Measurements from ENCODE around the gene CSTPP1.

Gene CSTPP1

DNA sequence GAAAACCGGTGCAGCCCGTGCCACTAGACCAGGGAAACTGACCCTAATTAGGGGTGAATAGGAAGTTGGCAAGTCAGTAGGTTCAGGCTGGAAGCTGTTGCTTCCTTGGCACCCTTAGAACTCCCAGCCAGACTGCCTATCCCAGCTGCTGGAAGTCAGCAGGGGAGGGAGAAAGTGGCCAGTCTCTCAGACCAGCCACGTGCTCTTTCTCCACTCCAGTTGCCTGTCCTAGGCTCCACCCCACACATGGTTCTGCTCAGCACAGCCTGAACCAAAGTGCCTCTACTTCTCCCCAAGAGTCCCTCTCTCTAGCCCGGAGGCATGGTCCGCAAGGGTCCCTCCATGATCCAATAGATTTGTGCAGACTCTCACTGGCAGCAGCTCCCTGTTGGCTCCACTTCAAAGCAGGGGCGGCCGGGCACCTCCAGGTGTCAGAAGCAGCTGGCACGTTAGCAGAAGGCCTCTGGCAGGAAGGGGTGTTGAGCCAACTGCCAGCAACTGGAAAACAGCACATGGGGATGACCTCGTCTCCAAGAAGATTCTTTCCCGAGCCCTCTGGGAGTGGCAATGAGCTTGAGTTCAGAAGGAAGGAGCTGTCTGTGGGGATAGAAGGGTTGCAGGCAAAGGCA, 212.5 kb downstream of the CSTPP1 start:
- H3K18ac ChIP-seq (ENCODE audit: low read length), result no peak overlapping the region
- peaks cover 5 to 7% of the 10 kb centered on the region in 2 donors for H3K4me1 ChIP-seq (ENCODE audit: control insufficient read depth in 2 of 2, insufficient read depth in 1 of 2, low read depth in 1 of 2, low read length in 2 of 2)
- no peak overlapping the region for H3K4me2 ChIP-seq (ENCODE audit: insufficient read depth, low read length, poor library complexity, severe bottlenecking)
- no peaks in the 10 kb centered on the region for H3K27me3 ChIP-seq (ENCODE audit: control insufficient read depth in 3 of 3, insufficient read depth in 3 of 3, low read depth in 1 of 3, low read length in 3 of 3)
- no peak for DNase-seq (ENCODE audit: low spot score)
- no peaks in the 10 kb centered on the region for H3K79me1 ChIP-seq (ENCODE audit: low read depth, low read length)
- no peak overlapping the region for H3K9ac ChIP-seq (ENCODE audit: low read depth, low read length, poor library complexity)
- no peak overlapping the region for H3K27ac ChIP-seq (replicated peaks; ENCODE audit: low read length)
- no peak overlapping the region for H2BK15ac ChIP-seq (ENCODE audit: low read length)
- H3K9me3 ChIP-seq (replicated peaks in 1 of 2; ENCODE audit: control insufficient read depth in 2 of 2, insufficient read depth in 1 of 2, low read depth in 1 of 2, low read length in 2 of 2), result no peaks in the 10 kb centered on the region
- peak overlapping the region; percentile 13 for H3K23ac ChIP-seq (ENCODE audit: low read depth, low read length, poor library complexity)
- H2BK120ac ChIP-seq (ENCODE audit: low read depth, low read length), result no peak overlapping the region
- no peak overlapping the region for H4K8ac ChIP-seq (ENCODE audit: low read depth, low read length)
- no peak overlapping the region for H3K4ac ChIP-seq (ENCODE audit: low read length)
- no CpG with 5 or more reads among the region's 10 CpGs for WGBS, 2 donors (ENCODE audit: extremely low coverage in 2 of 2, insufficient read length in 2 of 2, insufficient replicate concordance in 1 of 2)
- H4K91ac ChIP-seq (ENCODE audit: low read depth, low read length, poor library complexity), result no peak overlapping the region
- H2BK5ac ChIP-seq (ENCODE audit: low read length), result no peak overlapping the region
- H3K36me3 ChIP-seq (replicated peaks in 1 of 2; ENCODE audit: control insufficient read depth in 2 of 2, insufficient read depth in 2 of 2, low read length in 2 of 2), result peaks cover 5 to 6% of the 10 kb centered on the region in 2 donors
- H3K4me3 ChIP-seq (ENCODE audit: low read length in 2 of 2), result no peak overlapping the region
- H2AFZ ChIP-seq (ENCODE audit: low read length), result no peak overlapping the region
- no peak overlapping the region for H2AK5ac ChIP-seq (ENCODE audit: low read depth, low read length)
- no peak overlapping the region for H3K14ac ChIP-seq (ENCODE audit: low read length)
- no peak overlapping the region for H2BK12ac ChIP-seq (ENCODE audit: low read length)

- no peak for DNase-seq (ENCODE audit: low spot score)
- peaks cover 5 to 6% of the 10 kb centered on the region in 2 donors for H3K36me3 ChIP-seq (replicated peaks in 1 of 2; ENCODE audit: control insufficient read depth in 2 of 2, insufficient read depth in 2 of 2, low read length in 2 of 2)
- no peak overlapping the region for H2BK120ac ChIP-seq (ENCODE audit: low read depth, low read length)
- H2AFZ ChIP-seq (ENCODE audit: low read length), result no peak overlapping the region
- H3K9ac ChIP-seq (ENCODE audit: low read depth, low read length, poor library complexity), result no peak overlapping the region
- no peak overlapping the region for H3K14ac ChIP-seq (ENCODE audit: low read length)
- no peak overlapping the region for H4K8ac ChIP-seq (ENCODE audit: low read depth, low read length)
- H3K4me3 ChIP-seq (ENCODE audit: low read length in 2 of 2), result no peak overlapping the region
- H2BK12ac ChIP-seq (ENCODE audit: low read length), result no peak overlapping the region
- no peaks in the 10 kb centered on the region for H3K79me1 ChIP-seq (ENCODE audit: low read depth, low read length)
- H3K9me3 ChIP-seq (replicated peaks in 1 of 2; ENCODE audit: control insufficient read depth in 2 of 2, insufficient read depth in 1 of 2, low read depth in 1 of 2, low read length in 2 of 2), result no peaks in the 10 kb centered on the region
- no peak overlapping the region for H3K4me2 ChIP-seq (ENCODE audit: insufficient read depth, low read length, poor library complexity, severe bottlenecking)
- H3K27me3 ChIP-seq (ENCODE audit: control insufficient read depth in 3 of 3, insufficient read depth in 3 of 3, low read depth in 1 of 3, low read length in 3 of 3), result no peaks in the 10 kb centered on the region
- no peak overlapping the region for H3K18ac ChIP-seq (ENCODE audit: low read length)
- no peak overlapping the region for H2BK5ac ChIP-seq (ENCODE audit: low read length)
- peaks cover 5 to 7% of the 10 kb centered on the region in 2 donors for H3K4me1 ChIP-seq (ENCODE audit: control insufficient read depth in 2 of 2, insufficient read depth in 1 of 2, low read depth in 1 of 2, low read length in 2 of 2)
- no peak overlapping the region for H2BK15ac ChIP-seq (ENCODE audit: low read length)
- no peak overlapping the region for H3K23ac ChIP-seq (ENCODE audit: low read depth, low read length, poor library complexity)
- H2AK5ac ChIP-seq (ENCODE audit: low read depth, low read length), result no peak overlapping the region
- no CpG with 5 or more reads among the region's 2 CpGs for WGBS, 2 donors (ENCODE audit: extremely low coverage in 2 of 2, insufficient read length in 2 of 2, insufficient replicate concordance in 1 of 2)
- no peak overlapping the region for H3K27ac ChIP-seq (replicated peaks; ENCODE audit: low read length)
- H4K91ac ChIP-seq (ENCODE audit: low read depth, low read length, poor library complexity), result no peak overlapping the region
- H3K4ac ChIP-seq (ENCODE audit: low read length), result no peak overlapping the region
These were observed 213.2 kb downstream of the CSTPP1 start for GRCh38 chr11:47149782-47150181.

DNA sequence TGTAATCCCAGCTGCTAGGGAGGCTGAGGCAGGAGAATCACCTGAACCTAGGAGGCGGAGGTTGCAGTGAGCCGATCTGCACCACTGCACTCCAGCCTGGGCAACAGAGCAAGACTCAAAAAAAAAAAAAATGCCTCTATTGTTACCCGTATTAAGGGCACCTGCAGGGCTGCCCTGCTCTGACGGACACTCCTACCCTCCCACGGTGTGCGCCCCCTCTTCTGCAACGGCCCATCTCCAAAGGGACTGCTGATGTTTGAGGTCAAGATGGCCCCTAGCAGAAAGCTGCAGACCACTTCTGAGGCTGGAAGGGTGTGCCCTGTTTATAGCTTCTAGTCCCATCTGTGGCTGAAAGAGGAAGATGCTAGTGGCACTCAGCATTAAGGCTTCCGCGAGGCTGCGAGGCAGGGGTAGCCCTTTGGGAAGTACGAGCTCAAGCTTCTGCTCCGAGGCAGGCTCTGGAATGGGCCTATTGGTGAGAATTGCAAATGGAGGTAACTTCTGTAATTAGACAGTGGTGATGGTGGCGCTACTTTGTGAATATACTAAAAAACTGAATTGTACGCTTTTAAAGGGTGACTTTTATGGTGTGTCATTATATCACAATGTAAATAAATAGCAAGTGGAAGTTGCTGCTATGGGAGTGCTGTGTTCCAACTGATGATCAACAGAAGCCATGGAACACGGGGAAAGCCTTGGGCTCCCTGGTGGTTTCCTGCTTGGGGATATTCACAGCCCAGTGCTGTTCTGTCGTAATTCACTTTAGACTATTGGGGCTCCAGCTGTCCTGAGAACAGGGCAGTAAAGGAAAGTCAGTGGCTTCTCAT, 215.8 kb downstream of the CSTPP1 start:
- no peak overlapping the region for H4K8ac ChIP-seq (ENCODE audit: low read depth, low read length)
- H2AK5ac ChIP-seq (ENCODE audit: low read depth, low read length), result no peak overlapping the region
- H3K4me1 ChIP-seq (ENCODE audit: control insufficient read depth in 2 of 2, insufficient read depth in 1 of 2, low read depth in 1 of 2, low read length in 2 of 2), result peaks cover 3 to 5% of the 10 kb centered on the region in 2 donors
- no peak overlapping the region for H2BK5ac ChIP-seq (ENCODE audit: low read length)
- no peaks in the 10 kb centered on the region for H3K27me3 ChIP-seq (ENCODE audit: control insufficient read depth in 3 of 3, insufficient read depth in 3 of 3, low read depth in 1 of 3, low read length in 3 of 3)
- H3K79me1 ChIP-seq (ENCODE audit: low read depth, low read length), result peaks cover 2% of the 10 kb centered on the region
- H3K4me3 ChIP-seq (ENCODE audit: low read length in 2 of 2), result no peak overlapping the region
- no peak overlapping the region for H3K9ac ChIP-seq (ENCODE audit: low read depth, low read length, poor library complexity)
- no peak overlapping the region for H3K27ac ChIP-seq (replicated peaks; ENCODE audit: low read length)
- no peak overlapping the region for H3K4me2 ChIP-seq (ENCODE audit: insufficient read depth, low read length, poor library complexity, severe bottlenecking)
- H3K36me3 ChIP-seq (replicated peaks in 1 of 2; ENCODE audit: control insufficient read depth in 2 of 2, insufficient read depth in 2 of 2, low read length in 2 of 2), result peaks cover 9 to 28% of the 10 kb centered on the region in 2 donors
- peak overlapping the region; percentile 24 for H3K18ac ChIP-seq (ENCODE audit: low read length)
- WGBS, 2 donors (ENCODE audit: extremely low coverage in 2 of 2, insufficient read length in 2 of 2, insufficient replicate concordance in 1 of 2), result no CpG with 5 or more reads among the region's 16 CpGs
- H2AFZ ChIP-seq (ENCODE audit: low read length), result no peak overlapping the region
- no peak overlapping the region for H2BK12ac ChIP-seq (ENCODE audit: low read length)
- no peak for DNase-seq (ENCODE audit: low spot score)
- no peak overlapping the region for H4K91ac ChIP-seq (ENCODE audit: low read depth, low read length, poor library complexity)
- no peaks in the 10 kb centered on the region for H3K9me3 ChIP-seq (replicated peaks in 1 of 2; ENCODE audit: control insufficient read depth in 2 of 2, insufficient read depth in 1 of 2, low read depth in 1 of 2, low read length in 2 of 2)
- H2BK15ac ChIP-seq (ENCODE audit: low read length), result no peak overlapping the region
- H3K23ac ChIP-seq (ENCODE audit: low read depth, low read length, poor library complexity), result no peak overlapping the region
- no peak overlapping the region for H2BK120ac ChIP-seq (ENCODE audit: low read depth, low read length)
- no peak overlapping the region for H3K14ac ChIP-seq (ENCODE audit: low read length)
- no peak overlapping the region for H3K4ac ChIP-seq (ENCODE audit: low read length)

Data from neuronal stem cell (in vitro differentiated cells).